Trophoblast cell (in vitro differentiated cells and primary cell): ENCODE data around the gene SMARCB1.

Experiments
- DNase-seq, 2 donors: peaks; one replicate each; pipeline ENCODE4 v3.0.0-alpha.2; 2016
- H2AFZ ChIP-seq: 2 replicates; pipeline ENCODE4 v1.6.1; 2013; ENCODE audit warnings: low read length, moderate library complexity, mild to moderate bottlenecking; ENCODE audit not compliant: insufficient read depth, poor library complexity
- H2AK5ac ChIP-seq: 2 replicates; pipeline ENCODE4 v1.6.1; 2013; ENCODE audit warnings: mild to moderate bottlenecking, low read length
- H2BK120ac ChIP-seq: 2 replicates; pipeline ENCODE4 v1.6.1; 2013; ENCODE audit warnings: low read length, mild to moderate bottlenecking, moderate library complexity; ENCODE audit not compliant: insufficient read depth, poor library complexity
- H2BK12ac ChIP-seq: 2 replicates; pipeline ENCODE4 v1.6.1; 2013; ENCODE audit warnings: mild to moderate bottlenecking, low read length, moderate library complexity
- H2BK5ac ChIP-seq: 2 replicates; pipeline ENCODE4 v1.6.1; 2013; ENCODE audit warnings: low read length, low read depth, moderate library complexity, mild to moderate bottlenecking; ENCODE audit not compliant: poor library complexity
- H3K14ac ChIP-seq: 2 replicates; pipeline ENCODE4 v1.6.1; 2013; ENCODE audit warnings: mild to moderate bottlenecking, low read length
- H3K18ac ChIP-seq: 2 replicates; pipeline ENCODE4 v1.6.1; 2013; ENCODE audit warnings: mild to moderate bottlenecking, low read length
- H3K23ac ChIP-seq: 2 replicates; pipeline ENCODE4 v1.6.1; 2013; ENCODE audit warnings: low read length
- H3K27ac ChIP-seq: 2 replicates; pipeline ENCODE4 v1.5.1; 2013; ENCODE audit warnings: low read depth, mild to moderate bottlenecking, inconsistent platforms, low read length, moderate library complexity
- H3K27me3 ChIP-seq: 2 replicates; pipeline ENCODE4 v1.6.1; 2013; ENCODE audit warnings: inconsistent platforms, mild to moderate bottlenecking, low read length, moderate library complexity; ENCODE audit not compliant: insufficient read depth
- H3K36me3 ChIP-seq, 2 experiments: 1 replicate in 1 of 2; 2 replicates in 1 of 2; pipeline ENCODE4 v1.6.1; 2013; ENCODE audit warnings: low read length in 2 of 2, mild to moderate bottlenecking in 2 of 2, moderate library complexity in 1 of 2; ENCODE audit not compliant: insufficient read depth in 2 of 2, control insufficient read depth in 1 of 2
- H3K4ac ChIP-seq: 2 replicates; pipeline ENCODE4 v1.6.1; 2013; ENCODE audit warnings: low read depth, mild to moderate bottlenecking, low read length, moderate library complexity
- H3K4me1 ChIP-seq, 2 experiments: 1 replicate in 1 of 2; 2 replicates in 1 of 2; pipeline ENCODE4 v1.6.1; 2013; ENCODE audit warnings: low read length in 2 of 2, mild to moderate bottlenecking in 2 of 2, moderate library complexity in 1 of 2; ENCODE audit not compliant: insufficient read depth in 2 of 2, control insufficient read depth in 1 of 2
- H3K4me2 ChIP-seq: 2 replicates; pipeline ENCODE4 v1.6.1; 2013; ENCODE audit warnings: inconsistent platforms, mild to moderate bottlenecking, low read length, moderate library complexity
- H3K4me3 ChIP-seq: 2 replicates; pipeline ENCODE4 v1.5.1; 2013; ENCODE audit warnings: mild to moderate bottlenecking, low read depth, low read length, inconsistent platforms
- H3K79me1 ChIP-seq: one replicate; pipeline ENCODE4 v1.6.1; 2013; ENCODE audit warnings: low read length
- H3K79me2 ChIP-seq: 2 replicates; pipeline ENCODE4 v1.6.1; 2013; ENCODE audit warnings: low read length, mild to moderate bottlenecking; ENCODE audit not compliant: control insufficient read depth, insufficient read depth, poor library complexity
- H3K9ac ChIP-seq: 2 replicates; pipeline ENCODE4 v1.6.1; 2013; ENCODE audit warnings: mild to moderate bottlenecking, low read length
- H3K9me3 ChIP-seq: 2 replicates; pipeline ENCODE4 v1.6.1; 2013; ENCODE audit warnings: low read depth, mild to moderate bottlenecking, control low read depth, inconsistent platforms, low read length; ENCODE audit not compliant: insufficient read depth
- H4K12ac ChIP-seq: 2 replicates; pipeline ENCODE4 v1.6.1; 2013; ENCODE audit warnings: low read depth, mild to moderate bottlenecking, low read length, moderate library complexity
- H4K8ac ChIP-seq: 2 replicates; pipeline ENCODE4 v1.6.1; 2013; ENCODE audit warnings: low read depth, mild to moderate bottlenecking, low read length, moderate library complexity
- H4K91ac ChIP-seq: one replicate; pipeline ENCODE4 v1.6.1; 2013; ENCODE audit warnings: low read depth, mild to moderate bottlenecking, low read length, moderate library complexity
- WGBS: extraction: QIAGEN DNeasy Blood & Tissue Kit; methylation state at CpG from one replicate; pipeline ENCODE4 v1.1.7; 2013; ENCODE audit warnings: missing lambda C conversion rate; ENCODE audit not compliant: insufficient read length, insufficient coverage; ENCODE audit errors: extremely low coverage; 5-methylcytosine and 5-hydroxymethylcytosine counted together

SMARCB1 gene

DNA sequence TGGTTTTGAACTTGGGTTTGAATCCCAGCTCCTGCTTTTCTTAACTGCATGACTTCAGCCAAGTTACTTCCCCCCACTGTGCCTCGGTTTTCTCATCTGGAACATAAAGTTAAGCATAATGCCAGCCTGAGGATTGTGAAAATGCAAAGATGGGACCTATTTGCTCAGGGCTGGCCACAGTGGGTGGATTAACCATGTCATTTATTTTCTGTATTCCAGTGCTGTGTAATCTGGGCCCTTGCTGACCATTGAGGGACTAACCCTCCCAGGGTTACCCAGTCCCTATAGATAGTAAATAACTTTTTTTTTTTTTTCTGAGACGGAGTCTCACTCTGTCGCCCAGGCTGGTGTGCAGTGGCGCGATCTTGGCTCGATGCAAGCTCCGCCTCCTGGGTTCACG lies 31.1 kb upstream of the SMARCB1 start:
- Histone ChIP-seq H2BK5ac (no peak overlapping the region), H3K14ac (no peak overlapping the region), H4K91ac (no peak overlapping the region), H3K79me2 (peaks cover 5% of the 10 kb centered on the region), H3K27ac (no peak overlapping the region), H3K4ac (no peak overlapping the region), H4K8ac (no peak overlapping the region), H3K9ac (no peak overlapping the region), H3K4me1 (peaks cover 0 to 6% of the 10 kb centered on the region in 2 experiments), H2BK12ac (no peak overlapping the region), H3K36me3 (no peaks in the 10 kb centered on the region), H3K9me3 (peaks cover 3% of the 10 kb centered on the region), H4K12ac (no peak overlapping the region), H2AK5ac (no peak overlapping the region), H3K27me3 (no peaks in the 10 kb centered on the region), H2AFZ (no peak overlapping the region), H3K18ac (no peak overlapping the region), H3K4me3 (no peak overlapping the region), H3K4me2 (no peak overlapping the region), H3K79me1 (peaks cover 7% of the 10 kb centered on the region), H3K23ac (no peak overlapping the region), H2BK120ac (no peak overlapping the region)
- DNase-seq, result no peak
- no CpG with 5 or more reads among the region's 8 CpGs for WGBS

- Histone ChIP-seq H3K79me1 (no peaks in the 10 kb centered on the region), H3K9me3 (peaks cover 3% of the 10 kb centered on the region), H2AFZ (no peak overlapping the region), H3K4me1 (no peaks in the 10 kb centered on the region), H3K18ac (no peak overlapping the region), H3K79me2 (no peaks in the 10 kb centered on the region), H3K27me3 (no peaks in the 10 kb centered on the region), H3K23ac (no peak overlapping the region), H3K9ac (no peak overlapping the region), H3K4me3 (no peak overlapping the region), H4K91ac (no peak overlapping the region), H3K14ac (no peak overlapping the region), H2BK5ac (no peak overlapping the region), H4K8ac (no peak overlapping the region), H3K4ac (no peak overlapping the region), H3K36me3 (no peaks in the 10 kb centered on the region), H4K12ac (no peak overlapping the region), H2BK120ac (no peak overlapping the region), H2AK5ac (no peak overlapping the region), H3K27ac (no peak overlapping the region), H2BK12ac (no peak overlapping the region), H3K4me2 (no peak overlapping the region)
- no peak for DNase-seq
- no CpG with 5 or more reads among the region's 4 CpGs for WGBS
These were observed 29.9 kb upstream of the SMARCB1 start for GRCh38 chr22:23756891-23757290.

DNA sequence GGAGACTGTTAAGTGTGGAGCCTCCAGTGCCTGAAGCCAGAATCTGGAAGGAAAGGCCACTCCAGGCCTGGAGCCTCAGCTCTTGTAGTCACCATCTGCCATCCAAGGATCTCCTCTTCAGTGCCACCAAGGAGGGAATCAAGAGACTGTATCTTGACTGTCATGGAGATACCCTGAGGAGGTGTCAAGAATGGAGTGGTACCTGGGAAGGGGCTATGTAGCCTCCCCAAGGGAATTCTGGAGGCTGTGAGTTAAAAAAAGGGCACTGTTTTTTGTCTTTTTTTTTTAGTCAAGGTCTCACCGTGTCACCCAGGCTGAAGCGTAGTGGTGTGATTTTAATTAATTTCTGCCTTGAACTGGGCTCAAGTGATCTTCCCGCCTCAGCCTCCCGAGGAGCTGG lies 27.2 kb upstream of the SMARCB1 start:
- Histone ChIP-seq H2BK120ac (no peak overlapping the region), H3K4me1 (peaks cover 6% of the 10 kb centered on the region in 2 experiments), H2BK12ac (no peak overlapping the region), H3K4ac (no peak overlapping the region), H3K9me3 (peaks cover 1% of the 10 kb centered on the region), H4K91ac (no peak overlapping the region), H3K79me2 (no peaks in the 10 kb centered on the region), H3K14ac (no peak overlapping the region), H3K27ac (no peak overlapping the region), H2AK5ac (no peak overlapping the region), H3K9ac (no peak overlapping the region), H3K4me3 (no peak overlapping the region), H3K4me2 (no peak overlapping the region), H3K27me3 (no peaks in the 10 kb centered on the region), H3K79me1 (no peaks in the 10 kb centered on the region), H3K18ac (no peak overlapping the region), H2BK5ac (no peak overlapping the region), H2AFZ (no peak overlapping the region), H4K8ac (no peak overlapping the region), H3K36me3 (no peaks in the 10 kb centered on the region), H4K12ac (no peak overlapping the region), H3K23ac (no peak overlapping the region)
- DNase-seq, result no peak
- WGBS, result no CpG with 5 or more reads among the region's 4 CpGs

DNA sequence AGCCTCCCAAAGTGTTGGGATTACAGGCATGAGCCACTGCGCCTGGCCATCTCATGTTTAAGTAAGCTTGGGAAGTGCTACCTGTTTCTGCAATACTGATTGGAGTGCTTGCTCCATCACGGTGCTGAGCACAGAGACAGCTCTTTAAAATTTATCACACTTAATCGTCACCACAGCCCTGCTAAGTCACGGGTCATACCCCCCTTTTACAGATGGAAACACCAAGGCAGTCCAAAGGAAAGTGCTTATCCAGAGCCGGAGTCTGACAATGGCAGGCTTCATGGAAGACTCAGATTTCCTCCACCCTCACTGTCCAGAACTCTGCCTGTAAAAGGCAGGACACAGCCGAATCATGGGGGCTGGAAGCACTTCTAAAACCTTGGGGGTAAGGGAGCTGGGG lies 26.7 kb upstream of the SMARCB1 start:
- no peak overlapping the region for H3K18ac ChIP-seq
- H3K9me3 ChIP-seq, result peaks cover 1% of the 10 kb centered on the region
- no peaks in the 10 kb centered on the region for H3K27me3 ChIP-seq
- no CpG with 5 or more reads among the region's 6 CpGs for WGBS
- H3K4me1 ChIP-seq, result peaks cover 6% of the 10 kb centered on the region in 2 experiments
- H2AK5ac ChIP-seq, result no peak overlapping the region
- H4K8ac ChIP-seq, result no peak overlapping the region
- H4K12ac ChIP-seq, result no peak overlapping the region
- no peaks in the 10 kb centered on the region for H3K79me2 ChIP-seq
- H3K14ac ChIP-seq, result no peak overlapping the region
- H3K79me1 ChIP-seq, result no peaks in the 10 kb centered on the region
- H3K4ac ChIP-seq, result no peak overlapping the region
- H4K91ac ChIP-seq, result no peak overlapping the region
- H3K4me2 ChIP-seq, result no peak overlapping the region
- H3K27ac ChIP-seq, result no peak overlapping the region
- no peak overlapping the region for H3K23ac ChIP-seq
- H2BK5ac ChIP-seq, result no peak overlapping the region
- no peak overlapping the region for H2BK120ac ChIP-seq
- no peak overlapping the region for H2AFZ ChIP-seq
- no peak overlapping the region for H3K9ac ChIP-seq
- no peaks in the 10 kb centered on the region for H3K36me3 ChIP-seq
- no peak overlapping the region for H3K4me3 ChIP-seq
- no peak for DNase-seq
- H2BK12ac ChIP-seq, result no peak overlapping the region
